GM12873 (cell line): ENCODE data around the gene CTIF.
A peak's percentile ranks its signal among the peaks of the same experiment; 100 is the strongest.

ENCODE experiments used
- TF ChIP-seq, protein P1 (sequence below): IDR thresholded peaks from 2 replicates; pipeline ENCODE4 v1.5.1; 2012; ENCODE audit warnings: low read depth, mild to moderate bottlenecking, moderate library complexity, low read length, control low read depth; ENCODE audit not compliant: insufficient read depth; ENCODE audit errors: missing control alignments

Gene CTIF

DNA sequence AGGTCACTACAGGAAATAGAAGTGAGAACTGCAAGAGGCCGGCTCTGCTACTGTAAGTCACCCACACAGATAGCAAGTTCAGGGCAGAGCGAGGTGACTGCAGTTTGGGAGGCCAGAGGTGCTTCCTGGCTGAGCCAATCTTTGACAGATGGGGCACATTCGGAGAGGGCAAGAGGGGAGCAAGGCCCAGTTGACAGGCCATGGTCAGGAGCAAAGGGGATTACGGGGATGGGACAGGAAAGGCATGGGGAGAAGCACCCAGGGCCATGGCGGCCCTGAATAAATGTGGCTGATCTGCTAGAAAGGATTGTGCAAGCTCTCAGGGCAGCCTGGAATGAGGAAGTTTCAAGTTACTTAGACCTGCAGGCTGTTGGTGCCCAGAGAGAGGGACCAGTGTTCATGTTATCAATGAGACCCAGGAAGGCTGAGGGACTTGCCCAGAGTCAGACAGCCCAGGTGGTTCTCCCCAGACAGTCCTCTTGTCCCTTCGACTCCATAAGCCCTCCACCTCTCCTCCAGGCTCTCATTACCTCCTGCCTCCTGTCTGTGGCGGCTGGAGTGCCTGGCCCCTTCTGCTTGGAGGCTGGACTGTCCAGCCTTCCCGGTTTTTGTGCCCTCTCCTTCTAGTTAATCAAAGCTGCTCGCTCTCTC is 123.3 kb downstream of the CTIF start:
- TF ChIP-seq, protein P1, sequence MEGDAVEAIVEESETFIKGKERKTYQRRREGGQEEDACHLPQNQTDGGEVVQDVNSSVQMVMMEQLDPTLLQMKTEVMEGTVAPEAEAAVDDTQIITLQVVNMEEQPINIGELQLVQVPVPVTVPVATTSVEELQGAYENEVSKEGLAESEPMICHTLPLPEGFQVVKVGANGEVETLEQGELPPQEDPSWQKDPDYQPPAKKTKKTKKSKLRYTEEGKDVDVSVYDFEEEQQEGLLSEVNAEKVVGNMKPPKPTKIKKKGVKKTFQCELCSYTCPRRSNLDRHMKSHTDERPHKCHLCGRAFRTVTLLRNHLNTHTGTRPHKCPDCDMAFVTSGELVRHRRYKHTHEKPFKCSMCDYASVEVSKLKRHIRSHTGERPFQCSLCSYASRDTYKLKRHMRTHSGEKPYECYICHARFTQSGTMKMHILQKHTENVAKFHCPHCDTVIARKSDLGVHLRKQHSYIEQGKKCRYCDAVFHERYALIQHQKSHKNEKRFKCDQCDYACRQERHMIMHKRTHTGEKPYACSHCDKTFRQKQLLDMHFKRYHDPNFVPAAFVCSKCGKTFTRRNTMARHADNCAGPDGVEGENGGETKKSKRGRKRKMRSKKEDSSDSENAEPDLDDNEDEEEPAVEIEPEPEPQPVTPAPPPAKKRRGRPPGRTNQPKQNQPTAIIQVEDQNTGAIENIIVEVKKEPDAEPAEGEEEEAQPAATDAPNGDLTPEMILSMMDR, result no peak

DNA sequence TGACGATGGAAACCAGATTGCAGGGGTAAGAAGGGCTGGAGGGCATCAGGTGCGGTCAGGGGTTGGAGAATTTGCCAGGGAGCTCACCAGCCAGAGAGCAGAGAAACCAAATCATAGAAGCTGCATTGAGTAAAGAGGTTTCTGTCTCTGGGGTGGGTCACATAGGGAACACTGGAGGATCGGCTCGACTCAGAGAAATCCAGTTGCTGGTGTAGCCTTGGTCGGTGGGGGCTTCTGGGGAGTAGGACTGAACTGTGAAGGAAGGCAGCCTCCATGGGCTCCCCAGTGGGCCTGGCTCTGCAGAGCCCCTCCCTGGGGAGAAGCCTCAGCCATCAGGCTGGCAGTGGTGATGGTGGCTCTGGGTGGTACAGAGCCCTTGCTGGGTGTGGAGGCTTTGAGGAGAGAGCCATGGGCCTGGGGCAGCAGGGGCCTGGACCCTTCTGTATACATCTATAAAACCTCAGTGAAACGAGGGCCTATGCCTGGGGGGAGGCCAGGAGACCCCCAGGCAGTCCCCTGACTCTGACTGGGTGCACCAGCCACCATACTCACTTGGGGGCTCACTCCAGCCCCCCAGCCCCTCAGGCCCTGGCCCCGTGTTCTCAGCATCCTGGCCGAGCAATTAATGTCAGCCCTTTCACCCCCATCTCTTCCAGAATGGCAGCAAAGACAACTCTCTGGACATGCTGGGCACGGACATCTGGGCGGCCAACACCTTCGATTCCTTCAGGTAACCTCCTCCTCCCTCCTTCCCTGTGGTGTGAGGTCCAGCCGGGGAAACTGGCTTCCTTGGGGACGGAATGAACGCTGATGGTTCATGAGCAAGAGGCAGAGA is 124.5 kb downstream of the CTIF start:
- TF ChIP-seq, protein P1, result no peak

DNA sequence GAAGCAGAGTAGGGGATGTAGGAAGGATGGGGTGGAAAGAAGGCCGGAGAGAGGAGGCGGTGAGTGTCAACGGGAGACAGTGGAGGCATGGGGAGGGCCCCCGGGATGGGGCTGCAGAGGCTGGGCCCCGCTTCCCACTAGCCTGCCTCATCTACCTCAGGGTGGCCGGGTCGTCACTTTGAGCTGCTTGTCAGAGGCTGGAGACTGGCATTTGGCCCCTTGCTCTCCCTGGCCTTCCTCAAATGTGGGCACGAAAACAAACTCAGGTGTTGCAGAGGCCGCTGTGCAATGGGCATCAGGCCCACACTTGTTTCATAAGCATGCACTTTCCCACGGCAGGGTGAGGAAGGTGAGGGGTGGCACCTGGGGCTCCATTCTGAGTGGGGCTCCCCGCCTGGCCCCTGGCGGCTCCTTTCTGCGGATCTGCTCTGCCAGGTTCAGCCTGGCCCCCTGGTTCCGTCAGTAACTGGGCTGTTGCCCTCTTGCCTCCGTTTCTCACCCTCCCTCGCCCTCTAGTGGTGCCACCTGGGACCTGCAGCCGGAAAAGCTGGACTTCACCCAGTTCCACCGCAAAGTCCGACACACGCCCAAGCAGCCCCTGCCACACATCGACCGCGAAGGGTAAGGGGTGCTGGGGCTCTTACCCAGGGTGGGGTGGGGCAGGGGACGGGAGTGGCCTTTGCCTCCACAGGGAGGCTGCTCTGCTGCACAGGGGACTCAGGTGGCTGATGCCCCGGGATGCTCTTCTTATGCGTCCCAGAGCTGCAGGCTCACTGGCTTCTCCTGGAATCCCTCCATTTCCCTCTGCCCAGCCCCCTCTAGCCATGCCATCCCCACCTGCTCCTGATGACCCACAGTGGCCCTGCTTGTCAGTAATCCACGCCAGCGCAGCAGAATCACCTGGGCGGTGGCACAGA is 125.4 kb downstream of the CTIF start:
- TF ChIP-seq, protein P1, result peak; percentile 91

DNA sequence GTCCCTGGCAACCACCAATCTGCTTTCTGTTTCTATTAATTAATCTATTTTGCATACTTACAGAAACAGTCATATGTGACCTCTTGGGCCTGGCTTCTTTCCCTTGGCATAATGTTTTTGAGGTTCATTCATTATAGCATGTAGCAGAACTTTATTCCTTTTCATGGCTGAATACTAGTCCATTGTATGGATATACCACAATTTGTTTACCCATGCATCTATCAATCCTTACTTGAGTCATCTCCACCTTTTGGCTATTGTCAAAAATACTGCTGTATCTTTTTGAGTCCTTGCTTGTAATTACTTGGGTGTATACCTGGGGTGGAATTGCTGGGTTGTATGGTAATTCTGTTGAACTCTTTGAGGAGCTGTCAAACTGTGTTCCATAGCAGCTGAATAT is 126.8 kb downstream of the CTIF start:
- TF ChIP-seq, protein P1, result no peak

DNA sequence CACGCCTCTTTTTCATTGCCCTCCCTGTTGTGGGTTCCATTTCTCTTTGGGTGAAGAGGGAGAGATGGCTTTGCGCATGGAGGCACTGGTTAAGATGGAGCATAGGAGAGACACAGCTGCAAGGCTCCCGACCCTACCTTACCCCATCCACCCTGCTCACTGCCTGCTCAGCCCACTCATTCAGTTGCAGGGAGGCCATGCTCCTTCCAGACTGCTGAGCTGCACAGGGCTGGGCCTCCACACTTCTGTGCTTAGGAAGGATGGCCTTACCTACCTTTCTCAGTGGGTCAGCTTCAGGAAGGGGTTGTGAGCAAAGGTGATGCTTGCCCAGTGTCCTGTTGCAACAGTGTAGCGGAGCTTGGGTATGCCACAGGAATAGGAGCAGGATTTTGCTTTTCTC is 127.8 kb downstream of the CTIF start:
- TF ChIP-seq, protein P1, result no peak

DNA sequence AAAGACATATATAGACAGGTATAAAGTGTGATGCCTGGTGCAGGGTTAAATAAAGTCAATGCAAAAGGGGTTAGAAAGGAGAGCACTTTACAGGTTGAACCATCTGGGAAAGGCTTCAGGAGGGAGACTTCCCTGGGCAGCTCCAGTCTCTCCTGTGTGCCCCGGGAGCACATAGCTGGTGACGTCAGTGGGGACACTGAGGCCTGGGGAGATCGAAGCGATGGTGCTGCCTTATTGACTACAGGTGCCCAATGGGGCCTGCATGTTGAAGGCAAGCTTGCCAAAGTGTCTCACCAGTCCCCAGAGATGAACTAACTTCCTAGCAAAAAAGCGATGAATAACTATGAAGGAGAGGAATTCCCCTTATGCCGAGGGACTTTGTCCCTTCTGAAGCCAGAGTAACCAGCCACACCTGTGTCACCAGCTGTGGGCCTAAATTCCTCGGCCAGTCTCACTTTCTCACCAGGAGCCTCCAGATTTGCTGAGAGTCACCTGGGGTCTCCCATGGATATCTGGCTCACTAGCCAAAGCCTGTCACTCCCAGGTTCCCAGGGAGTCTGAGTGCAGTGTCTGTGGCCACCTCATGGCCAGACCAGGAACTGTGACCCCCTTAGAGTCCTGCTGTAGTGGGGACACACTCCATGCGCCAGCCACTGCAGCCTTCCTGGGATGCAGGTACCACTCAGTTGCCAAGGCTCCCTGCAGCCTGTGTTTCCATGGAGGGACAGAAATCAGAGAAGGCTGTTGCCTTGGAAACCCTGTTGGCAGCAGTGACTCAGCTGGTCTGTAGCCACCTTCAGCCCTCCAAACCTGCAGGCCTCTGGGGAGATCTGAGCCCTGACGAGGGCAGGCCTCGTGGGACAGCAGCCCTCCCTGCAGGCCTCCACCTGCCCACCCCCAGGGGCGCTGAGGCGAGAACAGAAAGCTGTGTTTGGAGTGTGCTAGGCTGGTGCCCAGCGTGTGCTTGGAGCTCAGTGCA is 128.7 kb downstream of the CTIF start:
- TF ChIP-seq, protein P1, result peak; percentile 41
